Liver (tissue), 9 donors: ENCODE data around the gene SNAPC1. TPM values are rescaled to one million over a fixed set of nuclear protein-coding genes. Genes with fewer than 3 reads are reported as not detected.
A peak's percentile ranks its signal among the peaks of the same experiment; 100 is the strongest.

Experiments
- DNase-seq: peaks from one replicate; pipeline ENCODE4 v3.0.0-alpha.2; 2017; ENCODE audit warnings: low spot score
- H3K27ac ChIP-seq, 2 donors: one replicate each; pipeline ENCODE4 v1.7.0; 2013; ENCODE audit warnings: inconsistent platforms in 2 of 2, low read length in 2 of 2, control low read depth in 1 of 2, low read depth in 1 of 2, mild to moderate bottlenecking in 1 of 2
- H3K27me3 ChIP-seq, 4 donors: one replicate each; pipeline versions ENCODE4 v1.6.1 to v1.7.0; 2013; ENCODE audit warnings: low read length in 3 of 4, inconsistent platforms in 1 of 4, mild to moderate bottlenecking in 1 of 4, moderate library complexity in 1 of 4; ENCODE audit not compliant: control insufficient read depth in 4 of 4, insufficient read depth in 4 of 4
- H3K36me3 ChIP-seq, 4 donors: one replicate each; pipeline versions ENCODE4 v1.6.1 to v1.7.0; 2013; ENCODE audit warnings: low read length in 3 of 4, mild to moderate bottlenecking in 3 of 4, low read depth in 1 of 4, moderate library complexity in 1 of 4; ENCODE audit not compliant: control insufficient read depth in 4 of 4, insufficient read depth in 3 of 4
- H3K4me1 ChIP-seq, 4 donors: one replicate each; pipeline versions ENCODE4 v1.6.1 to v1.7.0; 2013; ENCODE audit warnings: low read length in 3 of 4, mild to moderate bottlenecking in 3 of 4, moderate library complexity in 1 of 4; ENCODE audit not compliant: control insufficient read depth in 4 of 4, insufficient read depth in 4 of 4
- H3K4me3 ChIP-seq, 3 donors: one replicate each; pipeline versions ENCODE4 v1.6.1 to v1.7.0; 2013; ENCODE audit warnings: low read length in 3 of 3, control low read depth in 1 of 3, low read depth in 1 of 3, mild to moderate bottlenecking in 1 of 3
- H3K9ac ChIP-seq, 2 donors: one replicate each; pipeline ENCODE4 v1.7.0; 2013; ENCODE audit warnings: low read length in 2 of 2, mild to moderate bottlenecking in 2 of 2, moderate library complexity in 2 of 2, control low read depth in 1 of 2, low read depth in 1 of 2
- H3K9me3 ChIP-seq, 4 donors: one replicate each; pipeline versions ENCODE4 v1.6.1 to v1.7.0; 2013; ENCODE audit warnings: low read length in 3 of 4; ENCODE audit not compliant: control insufficient read depth in 4 of 4
- CTCF ChIP-seq: fragments of 150-350 bp; IDR thresholded peaks from 2 replicates; pipeline ENCODE4 v1.5.1; 2017; ENCODE audit warnings: improper control_type of control experiment, low read depth, low read length; ENCODE audit not compliant: missing input control
- EGR1 ChIP-seq, 2 donors: IDR thresholded peaks; 2 replicates each; pipeline ENCODE4 v1.6.1; 2016 to 2018; ENCODE audit warnings: antibody characterized with exemption in 2 of 2, low read depth in 2 of 2
- FOXA1 ChIP-seq: IDR thresholded peaks from 2 replicates; pipeline ENCODE4 v1.6.1; 2016; ENCODE audit warnings: antibody characterized with exemption
- FOXA2 ChIP-seq: IDR thresholded peaks from 2 replicates; pipeline ENCODE4 v1.6.1; 2016; ENCODE audit warnings: antibody characterized with exemption
- GABPA ChIP-seq, 2 donors: IDR thresholded peaks in 1 of 2; conservative IDR thresholded peaks in 1 of 2; 2 replicates each; pipeline ENCODE4 v1.6.1; 2016; ENCODE audit warnings: antibody characterized with exemption in 2 of 2, mild to moderate bottlenecking in 1 of 2, moderate library complexity in 1 of 2
- HNF4A ChIP-seq, 2 donors: conservative IDR thresholded peaks; 2 replicates each; pipeline ENCODE4 v1.6.1; 2016; ENCODE audit warnings: antibody characterized with exemption in 2 of 2, mild to moderate bottlenecking in 2 of 2
- JUND ChIP-seq, 2 donors: IDR thresholded peaks; 2 replicates each; pipeline ENCODE4 v1.6.1; 2016; ENCODE audit warnings: antibody characterized with exemption in 2 of 2
- NR2F2 ChIP-seq: IDR thresholded peaks from 2 replicates; pipeline ENCODE4 v1.6.1; 2016; ENCODE audit warnings: antibody characterized with exemption
- RAD21 ChIP-seq, 2 donors: IDR thresholded peaks; 2 replicates each; pipeline ENCODE4 v1.6.1; 2016; ENCODE audit warnings: antibody characterized with exemption in 2 of 2, mild to moderate bottlenecking in 2 of 2
- REST ChIP-seq: IDR thresholded peaks from 2 replicates; pipeline ENCODE4 v1.6.1; 2016; ENCODE audit warnings: antibody characterized with exemption, mild to moderate bottlenecking
- RXRA ChIP-seq, 2 donors: IDR thresholded peaks; 2 replicates each; pipeline ENCODE4 v1.6.1; 2017 to 2018; ENCODE audit warnings: antibody characterized with exemption in 2 of 2, mild to moderate bottlenecking in 1 of 2
- TAF1 ChIP-seq: conservative IDR thresholded peaks from 2 replicates; pipeline ENCODE4 v1.6.1; 2016; ENCODE audit warnings: antibody characterized with exemption, mild to moderate bottlenecking
- YY1 ChIP-seq: IDR thresholded peaks from 2 replicates; pipeline ENCODE4 v1.6.1; 2016; ENCODE audit warnings: antibody characterized with exemption, mild to moderate bottlenecking
- WGBS: extraction: QIAGEN DNeasy Blood & Tissue Kit; methylation state at CpG from one replicate; pipeline ENCODE4 v1.1.7; 2013; 5-methylcytosine and 5-hydroxymethylcytosine counted together
- polyA plus RNA-seq, 2 donors: library from polyadenylated mRNA; stranded (reverse) in 1 of 2; unstranded in 1 of 2; fragments of 200-250 nt in 1 of 2; fragments of >200 nt in 1 of 2; fragmentation: Nextera tagmentation in 1 of 2; extraction: Ambion mirVana in 1 of 2; gene quantifications; one replicate each; pipeline versions ENCODE4 v1.2.1 to v1.2.3, GENCODE V29; 2013 to 2015
- total RNA-seq, 2 donors: library from RNA; depleted of rRNA; stranded (reverse); fragments of >200 nt; gene quantifications; one replicate each; pipeline ENCODE4 v1.2.3, GENCODE V29; 2014
- TF ChIP-seq, protein P1 (sequence below): IDR thresholded peaks from 2 replicates; pipeline ENCODE4 v1.6.1; 2016; ENCODE audit warnings: antibody characterized with exemption
- TF ChIP-seq, protein P2 (sequence below): IDR thresholded peaks from 2 replicates; pipeline ENCODE4 v1.6.1; 2016; ENCODE audit warnings: antibody characterized with exemption
- TF ChIP-seq, protein P3 (sequence below): IDR thresholded peaks from 2 replicates; pipeline ENCODE4 v1.6.1; 2016; ENCODE audit warnings: antibody characterized with exemption
- donor health status: healthy.
- donor health status: healthy.
- donor health status: healthy.
- donor health status: healthy.
- donor health status: healthy.

The SNAPC1 gene
- total and polyA plus RNA-seq, 4 donors, result 1.2 to 2.3 (median 1.7) TPM

DNA sequence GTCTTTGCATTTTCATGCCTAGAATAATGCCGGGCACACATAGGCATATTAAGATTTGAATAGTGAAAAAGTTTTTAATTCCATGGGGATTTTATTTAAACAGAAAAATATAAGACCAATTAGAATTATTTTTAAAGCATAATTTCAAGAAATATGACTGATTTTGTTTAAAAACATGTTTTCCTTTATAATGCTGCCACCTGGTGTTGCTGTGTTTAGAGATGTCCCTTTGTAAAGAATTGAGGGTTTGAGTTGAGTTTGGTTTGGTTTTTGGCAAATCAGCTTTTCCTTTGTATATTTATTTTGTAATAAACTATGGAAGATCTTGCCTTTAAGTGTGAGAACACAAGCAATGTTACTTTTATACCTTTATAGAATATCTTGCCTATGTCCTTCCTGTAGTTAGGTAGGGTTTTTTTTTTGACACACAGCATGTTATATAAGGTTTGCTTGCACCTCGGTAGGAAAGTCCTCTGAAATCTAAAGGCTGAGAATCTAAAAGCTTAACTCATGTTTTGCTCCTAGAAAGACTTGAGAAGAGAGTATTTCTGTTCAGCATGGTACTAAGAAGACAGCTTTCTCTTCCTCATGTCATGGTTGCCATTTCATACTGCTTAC is 31.4 kb upstream of the SNAPC1 start:
- no peak for TF ChIP-seq FOXA1
- no peak for TF ChIP-seq TAF1
- no peak for TF ChIP-seq RXRA (IDR thresholded peaks at IDR 0.05)
- peak; percentile 85 to 87 for TF ChIP-seq RAD21 (IDR thresholded peaks at IDR 0.05)
- TF ChIP-seq, protein P1, sequence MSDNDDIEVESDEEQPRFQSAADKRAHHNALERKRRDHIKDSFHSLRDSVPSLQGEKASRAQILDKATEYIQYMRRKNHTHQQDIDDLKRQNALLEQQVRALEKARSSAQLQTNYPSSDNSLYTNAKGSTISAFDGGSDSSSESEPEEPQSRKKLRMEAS, result no peak
- peak; percentile 57 for TF ChIP-seq CTCF
- TF ChIP-seq YY1, result no peak
- no peak for TF ChIP-seq NR2F2
- no peak for TF ChIP-seq JUND (IDR thresholded peaks at IDR 0.05)
- TF ChIP-seq, protein P2, sequence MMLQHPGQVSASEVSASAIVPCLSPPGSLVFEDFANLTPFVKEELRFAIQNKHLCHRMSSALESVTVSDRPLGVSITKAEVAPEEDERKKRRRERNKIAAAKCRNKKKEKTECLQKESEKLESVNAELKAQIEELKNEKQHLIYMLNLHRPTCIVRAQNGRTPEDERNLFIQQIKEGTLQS, result no peak
- no peak for TF ChIP-seq REST
- TF ChIP-seq, protein P3, sequence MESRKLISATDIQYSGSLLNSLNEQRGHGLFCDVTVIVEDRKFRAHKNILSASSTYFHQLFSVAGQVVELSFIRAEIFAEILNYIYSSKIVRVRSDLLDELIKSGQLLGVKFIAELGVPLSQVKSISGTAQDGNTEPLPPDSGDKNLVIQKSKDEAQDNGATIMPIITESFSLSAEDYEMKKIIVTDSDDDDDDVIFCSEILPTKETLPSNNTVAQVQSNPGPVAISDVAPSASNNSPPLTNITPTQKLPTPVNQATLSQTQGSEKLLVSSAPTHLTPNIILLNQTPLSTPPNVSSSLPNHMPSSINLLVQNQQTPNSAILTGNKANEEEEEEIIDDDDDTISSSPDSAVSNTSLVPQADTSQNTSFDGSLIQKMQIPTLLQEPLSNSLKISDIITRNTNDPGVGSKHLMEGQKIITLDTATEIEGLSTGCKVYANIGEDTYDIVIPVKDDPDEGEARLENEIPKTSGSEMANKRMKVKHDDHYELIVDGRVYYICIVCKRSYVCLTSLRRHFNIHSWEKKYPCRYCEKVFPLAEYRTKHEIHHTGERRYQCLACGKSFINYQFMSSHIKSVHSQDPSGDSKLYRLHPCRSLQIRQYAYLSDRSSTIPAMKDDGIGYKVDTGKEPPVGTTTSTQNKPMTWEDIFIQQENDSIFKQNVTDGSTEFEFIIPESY, result no peak
- TF ChIP-seq FOXA2, result no peak
- TF ChIP-seq EGR1 (IDR thresholded peaks at IDR 0.05; ENCODE audit: low read depth in 2 of 2), result no peak
- no peak for TF ChIP-seq GABPA (IDR thresholded peaks at IDR 0.05 in 1 of 2, conservative IDR thresholded peaks at IDR 0.05 in 1 of 2)
- H3K4me3 ChIP-seq, result no peak overlapping the region
- no peaks in the 10 kb centered on the region for H3K9me3 ChIP-seq
- no peak for DNase-seq
- 71% methylated on average over 2 of the region's 2 CpGs for WGBS
- peak overlapping the region in 1 of 2 donors; percentile 42 for H3K27ac ChIP-seq
- H3K36me3 ChIP-seq, result peaks cover 4 to 56% (median 49%) of the 10 kb centered on the region in 4 donors
- no peaks in the 10 kb centered on the region for H3K27me3 ChIP-seq
- H3K9ac ChIP-seq, result no peak overlapping the region
- H3K4me1 ChIP-seq, result peaks cover 0 to 2% (median 0%) of the 10 kb centered on the region in 4 donors

DNA sequence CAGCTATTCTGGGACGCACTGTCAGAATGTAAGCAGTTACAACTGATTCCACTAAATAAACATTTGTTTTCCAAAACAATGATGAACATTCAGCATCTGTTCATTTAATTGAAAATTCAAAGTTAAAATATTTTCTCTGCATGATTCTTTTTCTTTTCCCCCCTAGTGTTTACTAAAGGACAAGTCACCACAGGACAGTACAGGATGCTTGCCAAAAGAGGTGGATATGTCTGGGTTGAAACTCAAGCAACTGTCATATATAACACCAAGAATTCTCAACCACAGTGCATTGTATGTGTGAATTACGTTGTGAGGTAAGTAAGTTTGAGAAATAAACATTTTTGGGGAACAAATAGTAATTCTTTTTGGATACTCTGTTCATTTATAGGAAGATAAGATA is 28.2 kb upstream of the SNAPC1 start:
- DNase-seq, result no peak
- Histone ChIP-seq H3K9ac (no peak overlapping the region), H3K4me3 (no peak overlapping the region), H3K27ac (no peak overlapping the region), H3K27me3 (no peaks in the 10 kb centered on the region), H3K36me3 (peaks cover 6 to 63% (median 48%) of the 10 kb centered on the region in 4 donors), H3K9me3 (no peaks in the 10 kb centered on the region), H3K4me1 (peaks cover 0 to 2% (median 1%) of the 10 kb centered on the region in 4 donors)
- TF ChIP-seq, protein P3, result no peak
- no peak for TF ChIP-seq JUND (IDR thresholded peaks at IDR 0.05)
- no peak for TF ChIP-seq FOXA2
- TF ChIP-seq, protein P1, result no peak
- TF ChIP-seq HNF4A (conservative IDR thresholded peaks at IDR 0.05), result no peak
- WGBS, result 91% methylated on average over 2 of the region's 2 CpGs
